A673 (cell line): ENCODE results near the gene MIER2.

Source experiments
- CTCF ChIP-seq: fragments of 300-800, 200-600 bp; sonication (generic); conservative IDR thresholded peaks from 2 replicates; pipeline ENCODE4 v1.5.1; 2017; ENCODE audit warnings: low read depth, mild to moderate bottlenecking, antibody characterized with exemption, low read length, moderate library complexity, mixed read lengths
- EZH2 ChIP-seq: fragments of 200-600 bp; sonication (generic); IDR thresholded peaks from 2 replicates; pipeline ENCODE4 v1.6.1; 2017; ENCODE audit warnings: borderline replicate concordance, low read depth, mild to moderate bottlenecking, mixed read lengths, antibody characterized with exemption, low read length; ENCODE audit not compliant: poor library complexity, severe bottlenecking

- TF ChIP-seq EZH2 (no peak), CTCF (no peak)
These were observed 63.3 kb downstream of the MIER2 start for GRCh38 chr19:281156-281853.
